Caco-2 (cell line): ENCODE results near the gene CDCA7L. TPM values are rescaled to one million over a fixed set of nuclear protein-coding genes. Genes with fewer than 3 reads are reported as not detected.

Experiments used
- BruUV-seq: library from RNA; stranded (reverse); fragments of 400-500 nt; replicated peaks from 2 replicates; lab custom pipeline; 2021; lab: Mats Ljungman, UMichigan
- CTCF ChIA-PET: fragments of 300-600 bp; sonication (Branson Sonifier 250); formaldehyde crosslinking; loops from one replicate; lab custom pipeline; 2022; ENCODE audit warnings: antibody characterized with exemption; lab: Charles Lee
- POLR2A ChIA-PET: fragments of 300-600 bp; sonication (Branson Sonifier 250); formaldehyde crosslinking; loops from one replicate; lab custom pipeline; 2022; ENCODE audit warnings: antibody characterized with exemption; lab: Charles Lee
- DNase-seq, 2 experiments: peaks; one replicate each; pipeline versions ENCODE4 v3.0.0 to v3.0.0-alpha.2; 2020 to 2022
- H3K27me3 ChIP-seq: replicated peaks from 2 replicates; pipeline ENCODE4 v1.6.0; 2011; ENCODE audit warnings: low read length; ENCODE audit not compliant: control insufficient read depth, insufficient read depth
- H3K36me3 ChIP-seq: 2 replicates; pipeline ENCODE4 v1.5.1; 2011; ENCODE audit warnings: low read length; ENCODE audit not compliant: control insufficient read depth, insufficient read depth
- H3K4me1 ChIP-seq: fragments of 250-450 bp; sonication (Bioruptor Pico); 2 replicates; pipeline ENCODE4 v1.5.1; 2020; ENCODE audit warnings: mild to moderate bottlenecking
- H3K4me3 ChIP-seq: 2 replicates; pipeline ENCODE4 v1.5.1; 2011; ENCODE audit warnings: low read depth, mild to moderate bottlenecking, control low read depth, low read length
- H3K9me3 ChIP-seq: fragments of 250-450 bp; sonication (Bioruptor Pico); 2 replicates; pipeline ENCODE4 v1.5.1; 2020; ENCODE audit warnings: mild to moderate bottlenecking, moderate library complexity
- H3K27ac Mint-ChIP-seq: one replicate; pipeline ENCODE4 v1.8.0; 2022; ENCODE audit warnings: mixed read lengths; ENCODE audit not compliant: unreplicated experiment
- H3K27me3 Mint-ChIP-seq: one replicate; pipeline ENCODE4 v1.8.0; 2022; ENCODE audit warnings: mixed read lengths; ENCODE audit not compliant: insufficient read depth, unreplicated experiment
- H3K36me3 Mint-ChIP-seq: one replicate; pipeline ENCODE4 v1.8.0; 2022; ENCODE audit warnings: mild to moderate bottlenecking, mixed read lengths; ENCODE audit not compliant: insufficient read depth, unreplicated experiment
- H3K4me1 Mint-ChIP-seq: one replicate; pipeline ENCODE4 v1.8.0; 2022; ENCODE audit warnings: low read depth, mixed read lengths; ENCODE audit not compliant: unreplicated experiment
- H3K4me3 Mint-ChIP-seq: one replicate; pipeline ENCODE4 v1.8.0; 2022; ENCODE audit warnings: mild to moderate bottlenecking, moderate library complexity, mixed read lengths; ENCODE audit not compliant: unreplicated experiment
- H3K9me3 Mint-ChIP-seq: one replicate; pipeline ENCODE4 v1.8.0; 2022; ENCODE audit warnings: mixed read lengths; ENCODE audit not compliant: unreplicated experiment
- intact Hi-C: fragments of 100-400 bp; cut with micrococcal nuclease; formaldehyde crosslinking; loops from one replicate; pipeline ENCODE4 v1.10.0; 2022; ENCODE audit not compliant: unreplicated experiment
- total RNA-seq: library from RNA; stranded (reverse); gene quantifications from 2 replicates; pipeline ENCODE4 v1.2.3, GENCODE V29; 2022
- TF ChIP-seq, protein P1 (sequence below), 2 experiments: fragments of 200-600 bp in 1 of 2; IDR thresholded peaks; 1 replicate in 1 of 2; 2 replicates in 1 of 2; pipeline versions ENCODE4 v1.5.1 to v1.8.0; 2011 to 2022; ENCODE audit warnings: antibody characterized with exemption in 1 of 2, control low read depth in 1 of 2, inconsistent platforms in 1 of 2, low read depth in 1 of 2, low read length in 1 of 2, mild to moderate bottlenecking in 1 of 2, moderate library complexity in 1 of 2; ENCODE audit not compliant: insufficient read depth in 1 of 2, severe bottlenecking in 1 of 2, unreplicated experiment in 1 of 2

The CDCA7L gene
- total RNA-seq, 1 experiment from 2014 or later, result 19.1 TPM

DNA sequence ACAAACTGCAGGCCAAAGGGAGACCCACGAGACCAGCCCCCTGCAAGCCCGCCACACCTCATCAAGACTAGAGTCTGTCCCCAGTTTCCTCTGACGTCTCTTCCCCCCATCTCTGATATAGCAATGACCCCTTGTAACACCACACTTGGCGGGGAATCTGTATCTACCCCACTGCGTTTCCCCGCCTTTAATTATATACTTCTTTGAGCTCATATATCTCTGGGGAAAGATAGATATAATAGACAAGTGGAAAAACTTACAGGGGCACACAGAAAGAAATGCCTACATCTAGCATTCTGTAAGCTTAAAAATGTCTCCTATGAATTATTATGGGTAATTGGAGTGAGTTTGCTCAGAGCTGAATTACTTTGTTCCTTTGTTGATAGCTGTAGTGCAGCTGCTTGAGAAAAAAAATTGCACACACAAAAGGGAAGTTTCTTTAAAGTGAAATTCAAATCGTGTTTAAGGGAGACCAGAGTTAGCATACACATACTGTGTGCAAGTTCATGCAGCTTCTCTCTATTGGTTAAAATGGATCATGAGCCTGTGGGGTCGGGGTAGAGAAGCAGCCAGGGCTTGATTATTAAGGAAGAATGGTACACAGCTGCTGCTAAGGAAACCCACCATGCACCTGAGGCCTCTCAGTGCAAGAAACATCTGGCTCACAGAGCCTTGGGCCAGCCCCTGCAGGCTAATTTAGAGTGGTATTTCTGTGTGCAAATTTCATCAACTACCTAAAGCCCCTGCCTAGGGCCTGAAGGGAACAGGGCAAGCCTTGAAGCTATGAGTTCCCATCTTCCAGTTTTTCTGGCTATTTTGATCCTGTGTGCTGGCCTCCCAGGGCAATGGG is 32.5 kb downstream of the CDCA7L start:
- Mint-ChIP-seq H3K27me3 (no peaks in the 10 kb centered on the region), H3K4me3 (no peak overlapping the region), H3K27ac (no peak overlapping the region), H3K36me3 (no peaks in the 10 kb centered on the region), H3K9me3 (no peaks in the 10 kb centered on the region), H3K4me1 (no peaks in the 10 kb centered on the region)
- CTCF ChIA-PET, result no interaction called here
- POLR2A ChIA-PET, result no interaction called here
- TF ChIP-seq, protein P1, sequence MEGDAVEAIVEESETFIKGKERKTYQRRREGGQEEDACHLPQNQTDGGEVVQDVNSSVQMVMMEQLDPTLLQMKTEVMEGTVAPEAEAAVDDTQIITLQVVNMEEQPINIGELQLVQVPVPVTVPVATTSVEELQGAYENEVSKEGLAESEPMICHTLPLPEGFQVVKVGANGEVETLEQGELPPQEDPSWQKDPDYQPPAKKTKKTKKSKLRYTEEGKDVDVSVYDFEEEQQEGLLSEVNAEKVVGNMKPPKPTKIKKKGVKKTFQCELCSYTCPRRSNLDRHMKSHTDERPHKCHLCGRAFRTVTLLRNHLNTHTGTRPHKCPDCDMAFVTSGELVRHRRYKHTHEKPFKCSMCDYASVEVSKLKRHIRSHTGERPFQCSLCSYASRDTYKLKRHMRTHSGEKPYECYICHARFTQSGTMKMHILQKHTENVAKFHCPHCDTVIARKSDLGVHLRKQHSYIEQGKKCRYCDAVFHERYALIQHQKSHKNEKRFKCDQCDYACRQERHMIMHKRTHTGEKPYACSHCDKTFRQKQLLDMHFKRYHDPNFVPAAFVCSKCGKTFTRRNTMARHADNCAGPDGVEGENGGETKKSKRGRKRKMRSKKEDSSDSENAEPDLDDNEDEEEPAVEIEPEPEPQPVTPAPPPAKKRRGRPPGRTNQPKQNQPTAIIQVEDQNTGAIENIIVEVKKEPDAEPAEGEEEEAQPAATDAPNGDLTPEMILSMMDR (IDR thresholded peaks at IDR 0.05; ENCODE audit: insufficient read depth in 1 of 2, low read depth in 1 of 2, low read length in 1 of 2, severe bottlenecking in 1 of 2, unreplicated experiment in 1 of 2), result no peak
- Histone ChIP-seq H3K9me3 (no peaks in the 10 kb centered on the region), H3K27me3 (no peaks in the 10 kb centered on the region), H3K4me1 (no peaks in the 10 kb centered on the region), H3K4me3 (no peak overlapping the region), H3K36me3 (no peaks in the 10 kb centered on the region)
- DNase-seq, result no peak
- intact Hi-C loops, result no loop called here
- no TSS peak for BruUV-seq

DNA sequence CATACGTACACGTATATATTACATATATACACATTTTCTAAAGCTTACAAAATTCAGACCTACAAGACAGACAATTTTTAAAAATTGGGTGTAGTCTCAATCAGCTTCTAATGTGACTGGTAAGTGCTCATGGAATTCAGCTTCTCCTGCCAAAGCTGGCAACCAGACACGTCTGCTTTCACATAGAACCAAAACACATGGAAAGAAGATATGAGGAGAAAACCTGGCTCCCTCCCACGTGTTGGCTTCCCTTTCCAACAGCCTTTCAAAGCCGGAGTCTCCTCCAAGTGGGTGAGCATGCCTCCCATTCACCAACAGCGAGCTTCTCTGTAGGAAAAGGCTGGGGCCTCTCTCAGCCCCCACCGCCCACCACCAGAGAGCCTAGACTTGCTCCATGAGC is 33.4 kb downstream of the CDCA7L start:
- TF ChIP-seq, protein P1 (IDR thresholded peaks at IDR 0.05; ENCODE audit: insufficient read depth in 1 of 2, low read depth in 1 of 2, low read length in 1 of 2, severe bottlenecking in 1 of 2, unreplicated experiment in 1 of 2), result no peak
- no peaks in the 10 kb centered on the region for H3K27me3 ChIP-seq
- ChIA-PET CTCF (no interaction called here), POLR2A (no interaction called here)
- intact Hi-C loops, result no loop called here
- no peaks in the 10 kb centered on the region for H3K36me3 ChIP-seq
- Mint-ChIP-seq H3K4me1 (no peaks in the 10 kb centered on the region), H3K4me3 (no peak overlapping the region), H3K9me3 (no peaks in the 10 kb centered on the region), H3K27ac (no peak overlapping the region), H3K36me3 (no peaks in the 10 kb centered on the region), H3K27me3 (no peaks in the 10 kb centered on the region)
- DNase-seq, result no peak
- H3K4me3 ChIP-seq, result no peak overlapping the region
- no TSS peak for BruUV-seq
- H3K9me3 ChIP-seq, result no peaks in the 10 kb centered on the region
- H3K4me1 ChIP-seq, result no peaks in the 10 kb centered on the region

- TF ChIP-seq, protein P1 (IDR thresholded peaks at IDR 0.05; ENCODE audit: insufficient read depth in 1 of 2, low read depth in 1 of 2, low read length in 1 of 2, severe bottlenecking in 1 of 2, unreplicated experiment in 1 of 2), result no peak
- H3K4me1 Mint-ChIP-seq, result no peaks in the 10 kb centered on the region
- intact Hi-C loops, result no loop called here
- CTCF ChIA-PET, result no interaction called here
- H3K4me3 Mint-ChIP-seq, result no peak overlapping the region
- Histone ChIP-seq H3K27me3 (no peaks in the 10 kb centered on the region), H3K36me3 (no peaks in the 10 kb centered on the region), H3K4me3 (no peak overlapping the region), H3K4me1 (no peaks in the 10 kb centered on the region), H3K9me3 (no peaks in the 10 kb centered on the region)
- DNase-seq, result no peak
- POLR2A ChIA-PET, result no interaction called here
- BruUV-seq, result no TSS peak
- H3K9me3 Mint-ChIP-seq, result no peaks in the 10 kb centered on the region
- no peaks in the 10 kb centered on the region for H3K27me3 Mint-ChIP-seq
- H3K27ac Mint-ChIP-seq, result no peak overlapping the region
- no peaks in the 10 kb centered on the region for H3K36me3 Mint-ChIP-seq
These were observed 34.3 kb downstream of the CDCA7L start for GRCh38 chr7:21911341-21911875.
